Measurements from ENCODE around the gene YTHDF1. TPM values are rescaled to one million over a fixed set of nuclear protein-coding genes. Genes with fewer than 3 reads are reported as not detected.

YTHDF1 gene
- total RNA-seq (10 to 100 TPM; 20.9 to 24.5 TPM), polyA plus RNA-seq (ENCODE audit: insufficient read length in 2 of 2) (10 to 100 TPM; 44.0 to 45.9 TPM)
- long read RNA-seq, donor 1, transcript YTHDF1-202 (5 exons, 3,301 nt), result major isoform, 9 of 16 reads
- long read RNA-seq, donor 1, partial matches to known transcripts, result 7 of 16 reads
- long read RNA-seq, donor 1, other reads (novel, unspliced or antisense), result 0 of 16 reads
- long read RNA-seq, donor 2, partial matches to known transcripts, result 10 of 12 reads
- long read RNA-seq, donor 2, other reads (novel, unspliced or antisense), result 0 of 12 reads
- long read RNA-seq, donor 3, partial matches to known transcripts, result 16 of 19 reads
- long read RNA-seq, donor 3, other reads (novel, unspliced or antisense), result 0 of 19 reads
- long read RNA-seq, donor 4, partial matches to known transcripts, result 7 of 10 reads
- long read RNA-seq, donor 4, other reads (novel, unspliced or antisense), result 0 of 10 reads

- Histone ChIP-seq H3K9me3 (ENCODE audit: control insufficient read depth, insufficient read depth, low read length) (no peaks in the 10 kb centered on the region), H3K27me3 (ENCODE audit: control insufficient read depth, insufficient read depth, low read length) (no peaks in the 10 kb centered on the region), H3K4me3 (ENCODE audit: low read depth, low read length) (peak within 1 kb of the TSS; percentile 66), H3K4me1 (ENCODE audit: control insufficient read depth, insufficient read depth, low read length) (peaks cover 17% of the 10 kb centered on the region), H3K27ac (ENCODE audit: low read depth, low read length) (peak within 1 kb of the TSS; percentile 75), H3K36me3 (ENCODE audit: control insufficient read depth, insufficient read depth, low read length) (peaks cover 24% of the 10 kb centered on the region)
- WGBS (ENCODE audit: insufficient coverage), result under 1% methylated on average over 96 of the region's 96 CpGs
- peak; percentile 84 to 98 (median 92) for DNase-seq (ENCODE audit: low read depth in 4 of 6, low spot score in 6 of 6)
Measured at GRCh38 chr20:63216041-63216848, at the start of gene YTHDF1. Gene YTHDF1, minus strand, starts transcription at chr20:63216131. Its CDS starts 239 bp downstream, at chr20:63215892.

GRCh38 chr20:63264519-63264918, 48.6 kb upstream of the YTHDF1 start:
- H3K27me3 ChIP-seq (ENCODE audit: control insufficient read depth, insufficient read depth, low read length), result no peaks in the 10 kb centered on the region
- no peaks in the 10 kb centered on the region for H3K9me3 ChIP-seq (ENCODE audit: control insufficient read depth, insufficient read depth, low read length)
- no peak overlapping the region for H3K4me3 ChIP-seq (ENCODE audit: low read depth, low read length)
- H3K36me3 ChIP-seq (ENCODE audit: control insufficient read depth, insufficient read depth, low read length), result peaks cover 11% of the 10 kb centered on the region
- peak overlapping the region; percentile 52 for H3K27ac ChIP-seq (ENCODE audit: low read depth, low read length)
- WGBS (ENCODE audit: insufficient coverage), result 31% methylated on average over 13 of the region's 14 CpGs
- H3K4me1 ChIP-seq (ENCODE audit: control insufficient read depth, insufficient read depth, low read length), result peaks cover 76% of the 10 kb centered on the region
- DNase-seq (ENCODE audit: low read depth in 4 of 6, low spot score in 6 of 6), result peak in 2 of 6 donors; percentile 41 to 60

GRCh38 chr20:63264000-63264399, 48.1 kb upstream of the YTHDF1 start:
- Histone ChIP-seq H3K4me1 (ENCODE audit: control insufficient read depth, insufficient read depth, low read length) (peaks cover 76% of the 10 kb centered on the region), H3K27me3 (ENCODE audit: control insufficient read depth, insufficient read depth, low read length) (no peaks in the 10 kb centered on the region), H3K4me3 (ENCODE audit: low read depth, low read length) (no peak overlapping the region), H3K9me3 (ENCODE audit: control insufficient read depth, insufficient read depth, low read length) (no peaks in the 10 kb centered on the region), H3K36me3 (ENCODE audit: control insufficient read depth, insufficient read depth, low read length) (peaks cover 5% of the 10 kb centered on the region), H3K27ac (ENCODE audit: low read depth, low read length) (no peak overlapping the region)
- WGBS (ENCODE audit: insufficient coverage), result 80% methylated on average over 10 of the region's 10 CpGs
- DNase-seq (ENCODE audit: low read depth in 4 of 6, low spot score in 6 of 6), result no peak

GRCh38 chr20:63262836-63263235, 46.9 kb upstream of the YTHDF1 start:
- Histone ChIP-seq H3K27me3 (ENCODE audit: control insufficient read depth, insufficient read depth, low read length) (no peaks in the 10 kb centered on the region), H3K4me1 (ENCODE audit: control insufficient read depth, insufficient read depth, low read length) (peaks cover 76% of the 10 kb centered on the region), H3K4me3 (ENCODE audit: low read depth, low read length) (no peak overlapping the region), H3K36me3 (ENCODE audit: control insufficient read depth, insufficient read depth, low read length) (peaks cover 5% of the 10 kb centered on the region), H3K9me3 (ENCODE audit: control insufficient read depth, insufficient read depth, low read length) (no peaks in the 10 kb centered on the region), H3K27ac (ENCODE audit: low read depth, low read length) (no peak overlapping the region)
- DNase-seq (ENCODE audit: low read depth in 4 of 6, low spot score in 6 of 6), result no peak
- WGBS (ENCODE audit: insufficient coverage), result 89% methylated on average over 9 of the region's 9 CpGs

- Histone ChIP-seq H3K9me3 (ENCODE audit: control insufficient read depth, insufficient read depth, low read length) (no peaks in the 10 kb centered on the region), H3K36me3 (ENCODE audit: control insufficient read depth, insufficient read depth, low read length) (peaks cover 5% of the 10 kb centered on the region), H3K4me3 (ENCODE audit: low read depth, low read length) (no peak overlapping the region), H3K27ac (ENCODE audit: low read depth, low read length) (peak overlapping the region; percentile 77), H3K4me1 (ENCODE audit: control insufficient read depth, insufficient read depth, low read length) (peaks cover 80% of the 10 kb centered on the region), H3K27me3 (ENCODE audit: control insufficient read depth, insufficient read depth, low read length) (no peaks in the 10 kb centered on the region)
- DNase-seq (ENCODE audit: low read depth in 4 of 6, low spot score in 6 of 6), result no peak
- WGBS (ENCODE audit: insufficient coverage), result 55% methylated on average over 26 of the region's 30 CpGs
Measured at GRCh38 chr20:63261795-63262528, 46.0 kb upstream of the YTHDF1 start.

GRCh38 chr20:63261060-63261794, 45.3 kb upstream of the YTHDF1 start:
- 20% methylated on average over 24 of the region's 25 CpGs for WGBS (ENCODE audit: insufficient coverage)
- H3K36me3 ChIP-seq (ENCODE audit: control insufficient read depth, insufficient read depth, low read length), result peaks cover 12% of the 10 kb centered on the region
- H3K27me3 ChIP-seq (ENCODE audit: control insufficient read depth, insufficient read depth, low read length), result no peaks in the 10 kb centered on the region
- H3K27ac ChIP-seq (ENCODE audit: low read depth, low read length), result peak overlapping the region; percentile 77
- H3K9me3 ChIP-seq (ENCODE audit: control insufficient read depth, insufficient read depth, low read length), result no peaks in the 10 kb centered on the region
- no peak overlapping the region for H3K4me3 ChIP-seq (ENCODE audit: low read depth, low read length)
- H3K4me1 ChIP-seq (ENCODE audit: control insufficient read depth, insufficient read depth, low read length), result peaks cover 87% of the 10 kb centered on the region
- DNase-seq (ENCODE audit: low read depth in 4 of 6, low spot score in 6 of 6), result peak in 2 of 6 donors; percentile 71 to 72

- DNase-seq (ENCODE audit: low read depth in 4 of 6, low spot score in 6 of 6), result no peak
- Histone ChIP-seq H3K4me1 (ENCODE audit: control insufficient read depth, insufficient read depth, low read length) (peaks cover 92% of the 10 kb centered on the region), H3K36me3 (ENCODE audit: control insufficient read depth, insufficient read depth, low read length) (peaks cover 15% of the 10 kb centered on the region), H3K27me3 (ENCODE audit: control insufficient read depth, insufficient read depth, low read length) (no peaks in the 10 kb centered on the region), H3K27ac (ENCODE audit: low read depth, low read length) (peak overlapping the region; percentile 77), H3K4me3 (ENCODE audit: low read depth, low read length) (no peak overlapping the region), H3K9me3 (ENCODE audit: control insufficient read depth, insufficient read depth, low read length) (no peaks in the 10 kb centered on the region)
- WGBS (ENCODE audit: insufficient coverage), result 83% methylated on average over 15 of the region's 15 CpGs
Measured at GRCh38 chr20:63260521-63260920, 44.6 kb upstream of the YTHDF1 start.

- WGBS (ENCODE audit: insufficient coverage), result 76% methylated on average over 18 of the region's 25 CpGs
- peaks cover 92% of the 10 kb centered on the region for H3K4me1 ChIP-seq (ENCODE audit: control insufficient read depth, insufficient read depth, low read length)
- peaks cover 2% of the 10 kb centered on the region for H3K27me3 ChIP-seq (ENCODE audit: control insufficient read depth, insufficient read depth, low read length)
Measured at GRCh38 chr20:63259734-63260460, 44.0 kb upstream of the YTHDF1 start.

More at GRCh38 chr20:63259734-63260460, 44.0 kb upstream of the YTHDF1 start:
- Histone ChIP-seq H3K36me3 (ENCODE audit: control insufficient read depth, insufficient read depth, low read length) (peaks cover 18% of the 10 kb centered on the region), H3K27ac (ENCODE audit: low read depth, low read length) (no peak overlapping the region), H3K9me3 (ENCODE audit: control insufficient read depth, insufficient read depth, low read length) (no peaks in the 10 kb centered on the region), H3K4me3 (ENCODE audit: low read depth, low read length) (no peak overlapping the region)
- no peak for DNase-seq (ENCODE audit: low read depth in 4 of 6, low spot score in 6 of 6)

All from spinal cord (tissue), 10 donors.